ENCODE measurements around the gene DHRS13.
A peak's percentile ranks its signal among the peaks of the same experiment; 100 is the strongest.

The DHRS13 gene, protein sequence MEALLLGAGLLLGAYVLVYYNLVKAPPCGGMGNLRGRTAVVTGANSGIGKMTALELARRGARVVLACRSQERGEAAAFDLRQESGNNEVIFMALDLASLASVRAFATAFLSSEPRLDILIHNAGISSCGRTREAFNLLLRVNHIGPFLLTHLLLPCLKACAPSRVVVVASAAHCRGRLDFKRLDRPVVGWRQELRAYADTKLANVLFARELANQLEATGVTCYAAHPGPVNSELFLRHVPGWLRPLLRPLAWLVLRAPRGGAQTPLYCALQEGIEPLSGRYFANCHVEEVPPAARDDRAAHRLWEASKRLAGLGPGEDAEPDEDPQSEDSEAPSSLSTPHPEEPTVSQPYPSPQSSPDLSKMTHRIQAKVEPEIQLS

GRCh38 chr17:28902819-28903545 lies at the start of gene DHRS13:
TSS of gene DHRS13 (minus strand) at chr17:28903079. CDS start at chr17:28902944, 135 bp downstream.
- TF ChIP-seq MAX (IDR thresholded peaks at IDR 0.05; ENCODE audit: low read depth, low read length) (peak; percentile 73; the same call in 1 of the 2 replicates), POLR2A (IDR thresholded peaks at IDR 0.05; ENCODE audit: extremely low read depth, insufficient read length) (peak; percentile 39), MYC (IDR thresholded peaks at IDR 0.05; ENCODE audit: low read depth, low read length) (peak; percentile 86), CTCF (IDR thresholded peaks at IDR 0.05; ENCODE audit: low read depth, low read length) (peak; percentile 93)
- DNase-seq (ENCODE audit: low read depth): peak; percentile 97
- peak within 1 kb of the TSS; percentile 61 for H3K4me3 ChIP-seq (ENCODE audit: low read depth, low read length)

GRCh38 chr17:28951991-28952975 lies 49.4 kb upstream of the DHRS13 start:
- peak overlapping the region; percentile 87 for H3K4me3 ChIP-seq (ENCODE audit: low read depth, low read length)
- peak; percentile 100 for DNase-seq (ENCODE audit: low read depth)

DNA sequence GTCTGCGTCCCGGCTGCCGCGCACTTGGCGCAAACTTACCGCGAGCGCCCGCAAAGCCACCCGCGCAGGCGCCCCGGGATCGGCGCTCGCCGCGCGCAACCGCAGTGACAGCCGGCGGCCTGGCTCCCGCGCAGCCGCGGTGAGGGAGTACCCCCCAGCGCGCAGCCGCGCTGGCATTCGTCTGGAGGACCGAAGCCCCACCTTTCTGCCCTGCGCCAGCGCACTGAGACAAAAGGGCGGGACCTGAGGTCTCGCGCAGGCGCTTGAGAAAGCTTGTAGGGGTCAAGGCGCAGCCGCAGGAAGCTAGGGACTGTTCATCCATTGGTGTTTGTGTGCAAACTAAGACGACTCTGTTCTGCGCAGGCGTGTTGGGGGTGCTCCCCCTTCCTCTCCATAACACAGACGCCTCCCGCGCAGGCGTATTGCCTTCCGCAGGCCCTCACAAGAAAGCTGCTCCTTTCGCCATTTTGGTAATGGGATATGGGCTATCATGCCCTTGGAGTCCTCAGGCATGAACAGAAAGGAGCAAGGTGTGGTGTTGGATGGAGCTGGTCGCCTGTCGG lies 48.6 kb upstream of the DHRS13 start, which contains the start of gene PHF12:
Gene PHF12, minus strand, starts transcription at position 91 of the 563 bp plus-strand sequence. CDS start 558 bp downstream, outside the sequence.
- TF ChIP-seq CTCF (IDR thresholded peaks at IDR 0.05; ENCODE audit: low read depth, low read length): no peak
- no peak; the same call in 1 of the 2 replicates for TF ChIP-seq MYC (IDR thresholded peaks at IDR 0.05; ENCODE audit: low read depth, low read length)
- peak; percentile 5; the same call in 1 of the 2 replicates for TF ChIP-seq MAX (IDR thresholded peaks at IDR 0.05; ENCODE audit: low read depth, low read length)
- TF ChIP-seq POLR2A (IDR thresholded peaks at IDR 0.05; ENCODE audit: extremely low read depth, insufficient read length): peak; percentile 51
- H3K4me3 ChIP-seq (ENCODE audit: low read depth, low read length): peak within 1 kb of the TSS; percentile 91
- peak; percentile 100 for DNase-seq (ENCODE audit: low read depth)

More at GRCh38 chr17:28951991-28952975, 49.4 kb upstream of the DHRS13 start:
- 0 out of 2 replicates have a peak, but pooled peaks have one; percentile 2 for TF ChIP-seq MAX (IDR thresholded peaks at IDR 0.05; ENCODE audit: low read depth, low read length)
- peak; percentile 44 for TF ChIP-seq POLR2A (IDR thresholded peaks at IDR 0.05; ENCODE audit: extremely low read depth, insufficient read length)
- no peak for TF ChIP-seq CTCF (IDR thresholded peaks at IDR 0.05; ENCODE audit: low read depth, low read length)
- TF ChIP-seq MYC (IDR thresholded peaks at IDR 0.05; ENCODE audit: low read depth, low read length): peak; percentile 68

DNA sequence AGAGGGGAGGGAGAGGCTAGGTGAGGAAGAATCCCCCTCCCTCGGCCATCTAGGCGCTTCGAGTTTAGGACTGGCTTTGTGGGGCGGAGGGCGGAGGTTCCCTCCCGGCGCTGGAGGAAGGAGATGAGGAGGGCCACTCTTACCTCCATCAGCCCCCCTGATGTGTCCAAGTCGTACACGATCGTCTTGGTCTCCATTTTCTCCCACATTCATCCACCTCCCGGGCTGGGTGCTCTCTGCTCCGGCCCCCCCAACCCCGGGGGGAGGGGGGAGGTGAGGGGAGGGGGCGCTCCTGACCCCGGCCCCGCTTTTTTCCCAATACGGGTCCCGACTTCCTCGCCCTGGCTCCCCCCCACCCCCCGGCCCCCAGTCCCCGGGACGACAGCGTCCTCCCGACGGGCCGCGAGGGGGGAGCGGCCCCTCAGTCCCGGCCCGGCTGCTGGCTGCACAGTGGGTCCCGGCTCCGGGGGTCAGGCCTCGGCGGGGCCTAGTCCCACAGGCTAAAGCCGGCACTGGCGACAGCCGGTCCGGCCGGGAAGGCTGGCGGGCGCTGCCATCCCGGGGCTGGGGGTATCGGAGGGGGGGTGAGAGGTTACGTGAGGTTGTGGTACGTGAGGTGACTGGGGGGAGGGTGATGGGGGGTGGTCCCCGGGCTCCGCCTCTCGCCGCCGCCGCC lies 48.0 kb upstream of the DHRS13 start:
- TF ChIP-seq MAX (IDR thresholded peaks at IDR 0.05; ENCODE audit: low read depth, low read length) (no peak), CTCF (IDR thresholded peaks at IDR 0.05; ENCODE audit: low read depth, low read length) (no peak), MYC (IDR thresholded peaks at IDR 0.05; ENCODE audit: low read depth, low read length) (0 out of 2 replicates have a peak, but pooled peaks have one; percentile 39)
- H3K4me3 ChIP-seq (ENCODE audit: low read depth, low read length): peak overlapping the region; percentile 91
- no peak for DNase-seq (ENCODE audit: low read depth)
